ENCODE measurements around the gene XYLT2.

GRCh38 chr17:50386510-50386909, 40.6 kb downstream of the XYLT2 start:
- no peak for TF ChIP-seq EZH2 (IDR thresholded peaks at IDR 0.05; ENCODE audit: low read depth, low read length, severe bottlenecking)
- no peak for TF ChIP-seq SIN3A (conservative IDR thresholded peaks at IDR 0.05 in 1 of 2, IDR thresholded peaks at IDR 0.05 in 1 of 2; ENCODE audit: low read depth in 1 of 2, low read length in 2 of 2)
- TF ChIP-seq, protein P1, sequence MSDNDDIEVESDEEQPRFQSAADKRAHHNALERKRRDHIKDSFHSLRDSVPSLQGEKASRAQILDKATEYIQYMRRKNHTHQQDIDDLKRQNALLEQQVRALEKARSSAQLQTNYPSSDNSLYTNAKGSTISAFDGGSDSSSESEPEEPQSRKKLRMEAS (IDR thresholded peaks at IDR 0.05), result no peak
- TF ChIP-seq TAF1 (IDR thresholded peaks at IDR 0.05; ENCODE audit: low read depth, low read length), result no peak
- TF ChIP-seq, protein P2, sequence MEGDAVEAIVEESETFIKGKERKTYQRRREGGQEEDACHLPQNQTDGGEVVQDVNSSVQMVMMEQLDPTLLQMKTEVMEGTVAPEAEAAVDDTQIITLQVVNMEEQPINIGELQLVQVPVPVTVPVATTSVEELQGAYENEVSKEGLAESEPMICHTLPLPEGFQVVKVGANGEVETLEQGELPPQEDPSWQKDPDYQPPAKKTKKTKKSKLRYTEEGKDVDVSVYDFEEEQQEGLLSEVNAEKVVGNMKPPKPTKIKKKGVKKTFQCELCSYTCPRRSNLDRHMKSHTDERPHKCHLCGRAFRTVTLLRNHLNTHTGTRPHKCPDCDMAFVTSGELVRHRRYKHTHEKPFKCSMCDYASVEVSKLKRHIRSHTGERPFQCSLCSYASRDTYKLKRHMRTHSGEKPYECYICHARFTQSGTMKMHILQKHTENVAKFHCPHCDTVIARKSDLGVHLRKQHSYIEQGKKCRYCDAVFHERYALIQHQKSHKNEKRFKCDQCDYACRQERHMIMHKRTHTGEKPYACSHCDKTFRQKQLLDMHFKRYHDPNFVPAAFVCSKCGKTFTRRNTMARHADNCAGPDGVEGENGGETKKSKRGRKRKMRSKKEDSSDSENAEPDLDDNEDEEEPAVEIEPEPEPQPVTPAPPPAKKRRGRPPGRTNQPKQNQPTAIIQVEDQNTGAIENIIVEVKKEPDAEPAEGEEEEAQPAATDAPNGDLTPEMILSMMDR (IDR thresholded peaks at IDR 0.05; ENCODE audit: control extremely low read depth in 1 of 3, insufficient read depth in 1 of 3, low read depth in 1 of 3, low read length in 3 of 3), result no peak
- TF ChIP-seq RBBP5 (IDR thresholded peaks at IDR 0.05; ENCODE audit: borderline replicate concordance, low read depth, low read length), result no peak
- TF ChIP-seq POLR2A (IDR thresholded peaks at IDR 0.05; ENCODE audit: control extremely low read depth in 1 of 2, low read depth in 2 of 2, low read length in 2 of 2), result no peak
- no peak for TF ChIP-seq RAD21 (IDR thresholded peaks at IDR 0.05 in 1 of 2, conservative IDR thresholded peaks at IDR 0.05 in 1 of 2; ENCODE audit: low read depth in 2 of 2, low read length in 2 of 2)
- TF ChIP-seq SIX5 (IDR thresholded peaks at IDR 0.05; ENCODE audit: low read depth, low read length), result no peak
- TF ChIP-seq CHD2 (IDR thresholded peaks at IDR 0.05; ENCODE audit: low read length), result no peak
